Measurements from ENCODE around the gene ALDH3A1.

DNA sequence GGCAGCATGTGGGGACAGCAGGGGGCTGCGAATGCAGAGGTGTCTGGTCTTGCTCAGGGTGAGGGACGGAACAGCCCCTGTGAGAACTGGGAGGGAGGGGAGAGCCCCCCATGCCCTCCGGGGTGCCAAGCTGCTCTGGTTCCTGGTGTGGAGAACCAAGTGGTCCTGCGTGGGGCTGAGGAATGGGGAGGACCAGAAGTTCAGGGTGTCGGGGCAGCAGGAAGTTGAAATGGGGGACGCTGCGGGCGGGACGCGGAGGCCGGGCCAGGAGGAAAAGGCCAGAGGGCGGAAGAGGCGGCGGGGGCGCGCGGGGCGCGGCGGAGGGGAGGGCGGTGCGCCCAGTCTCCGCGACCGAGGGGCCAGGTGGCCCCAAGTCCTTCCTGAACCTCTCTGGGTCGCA, 3.6 kb downstream of the ALDH3A1 start:
- TF ChIP-seq CTCF (IDR thresholded peaks at IDR 0.05 in 8 of 11, conservative IDR thresholded peaks at IDR 0.05 in 3 of 11) (no peak), POLR2AphosphoS5 (IDR thresholded peaks at IDR 0.05) (no peak), POLR2A (IDR thresholded peaks at IDR 0.05) (no peak)

Measured in spleen (tissue), 7 donors.